K562 (cell line): ENCODE results near the gene ARHGEF17. TPM values are rescaled to one million over a fixed set of nuclear protein-coding genes. Genes with fewer than 3 reads are reported as not detected.
A peak's percentile ranks its signal among the peaks of the same experiment; 100 is the strongest.

Experiments
- C11orf30 ChIP-seq: fragments of 450-650 bp; IDR thresholded peaks from 2 replicates; pipeline ENCODE4 v1.6.1; 2016; ENCODE audit warnings: low read depth, mild to moderate bottlenecking
- CHD2 ChIP-seq: IDR thresholded peaks from 2 replicates; pipeline ENCODE4 v1.6.1; 2011; ENCODE audit warnings: low read depth, low read length
- EZH2 ChIP-seq: IDR thresholded peaks from 2 replicates; pipeline ENCODE4 v1.6.1; 2012; ENCODE audit warnings: low read depth, mild to moderate bottlenecking, inconsistent platforms, low read length, borderline replicate concordance
- FOXK1 ChIP-seq: sonication (generic); formaldehyde crosslinking; IDR thresholded peaks from 2 replicates; pipeline ENCODE4 v1.8.0; 2022; ENCODE audit warnings: missing genetic modification reagents, mild to moderate bottlenecking, borderline replicate concordance
- GTF2F1 ChIP-seq: IDR thresholded peaks from 2 replicates; pipeline ENCODE4 v1.6.1; 2011; ENCODE audit warnings: low read depth, low read length, improper control_type of control experiment
- HNRNPH1 ChIP-seq: fragments of 200-400 bp; formaldehyde crosslinking; optimal IDR thresholded peaks from 2 replicates; pipeline ENCODE3; 2017; ENCODE audit warnings: low read depth, mild to moderate bottlenecking, low read length, moderate library complexity
- HNRNPL ChIP-seq: fragments of 200-400 bp; formaldehyde crosslinking; IDR thresholded peaks from 2 replicates; pipeline ENCODE4 v1.6.1; 2017; ENCODE audit warnings: low read depth, mild to moderate bottlenecking, low read length
- KLF13 ChIP-seq: fragments of 450-650 bp; IDR thresholded peaks from 2 replicates; pipeline ENCODE4 v1.6.1; 2016; ENCODE audit warnings: missing genetic modification characterization, low read depth, mild to moderate bottlenecking, missing compliant biosample characterization, moderate library complexity, borderline replicate concordance
- L3MBTL2 ChIP-seq: fragments of 450-650 bp; IDR thresholded peaks from 2 replicates; pipeline ENCODE4 v1.6.1; 2016; ENCODE audit warnings: mild to moderate bottlenecking, moderate library complexity
- MCM5 ChIP-seq: fragments of 450-650 bp; IDR thresholded peaks from 2 replicates; pipeline ENCODE4 v1.6.1; 2016; ENCODE audit warnings: low read depth
- NCOA4 ChIP-seq: fragments of 450-650 bp; IDR thresholded peaks from 2 replicates; pipeline ENCODE4 v1.6.1; 2018; ENCODE audit warnings: mild to moderate bottlenecking; ENCODE audit not compliant: partially characterized antibody
- PHF20 ChIP-seq: fragments of 450-650 bp; IDR thresholded peaks from 2 replicates; pipeline ENCODE4 v1.6.1; 2018; ENCODE audit not compliant: partially characterized antibody
- PML ChIP-seq: IDR thresholded peaks from 2 replicates; pipeline ENCODE4 v1.6.1; 2012; ENCODE audit warnings: low read length, inconsistent platforms
- POLR3G ChIP-seq: IDR thresholded peaks from 2 replicates; pipeline ENCODE4 v1.6.1; 2011; ENCODE audit not compliant: insufficient read length, insufficient replicate concordance; ENCODE audit errors: extremely low read depth
- PTBP1 ChIP-seq: fragments of 200-400 bp; formaldehyde crosslinking; IDR thresholded peaks from 2 replicates; pipeline ENCODE4 v1.6.1; 2017; ENCODE audit warnings: low read depth, low read length
- RB1 ChIP-seq: fragments of 450-650 bp; IDR thresholded peaks from 2 replicates; pipeline ENCODE4 v1.6.1; 2017; ENCODE audit warnings: low read depth, mild to moderate bottlenecking
- SIX5 ChIP-seq, 2 experiments: IDR thresholded peaks; 2 replicates each; pipeline ENCODE4 v1.6.1; 2011; ENCODE audit warnings: low read length in 2 of 2, borderline replicate concordance in 1 of 2, low read depth in 1 of 2, mild to moderate bottlenecking in 1 of 2, moderate library complexity in 1 of 2; ENCODE audit not compliant: insufficient read depth in 1 of 2
- SMAD2 ChIP-seq: fragments of 150-350 bp; IDR thresholded peaks from 2 replicates; pipeline ENCODE4 v1.6.1; 2014; ENCODE audit warnings: low read depth, mild to moderate bottlenecking, low read length
- SMC3 ChIP-seq: conservative IDR thresholded peaks from 2 replicates; pipeline ENCODE4 v1.6.1; 2011; ENCODE audit warnings: low read depth, low read length, improper control_type of control experiment; ENCODE audit not compliant: insufficient read depth
- SP2 ChIP-seq: IDR thresholded peaks from 2 replicates; pipeline ENCODE4 v1.6.1; 2011; ENCODE audit warnings: mild to moderate bottlenecking, low read depth, low read length, moderate library complexity; ENCODE audit not compliant: poor library complexity, severe bottlenecking; ENCODE audit errors: extremely low read depth
- STAT5B ChIP-seq: fragments of 250-450 bp; sonication (Bioruptor Pico); IDR thresholded peaks from 2 replicates; pipeline ENCODE4 v1.8.0; 2021; ENCODE audit warnings: mild to moderate bottlenecking, inconsistent platforms
- THAP7 ChIP-seq: fragments of 250-450 bp; sonication (Bioruptor Pico); IDR thresholded peaks from 2 replicates; pipeline ENCODE4 v1.5.0; 2021
- ZBTB17 ChIP-seq: fragments of 450-650 bp; formaldehyde crosslinking; IDR thresholded peaks from 2 replicates; pipeline ENCODE4 v1.4.0; 2020; ENCODE audit warnings: mild to moderate bottlenecking
- ZNF232 ChIP-seq: sonication (generic); formaldehyde crosslinking; IDR thresholded peaks from 2 replicates; pipeline ENCODE4 v1.8.0; 2022; ENCODE audit warnings: mild to moderate bottlenecking, missing genetic modification reagents
- ZSCAN29 ChIP-seq: fragments of 450-650 bp; IDR thresholded peaks from 2 replicates; pipeline ENCODE4 v1.6.1; 2017
- polyA plus RNA-seq, 8 experiments: library from polyadenylated mRNA; depleted of rRNA in 4 of 8; stranded (reverse) in 5 of 8; unstranded in 3 of 8; fragments of >200 nt; fragmentation: Nextera tagmentation in 2 of 8; fragmentation: Illumina TruSeq in 1 of 8; extraction: Ambion mirVana in 2 of 8; extraction: Trizol in 1 of 8; gene quantifications; 2 replicates each; pipeline versions ENCODE4 v1.2.1 to v1.2.3, GENCODE V29; 2011 to 2014; ENCODE audit warnings: inconsistent platforms in 1 of 8, missing spikeins in 1 of 8
- total RNA-seq, 7 experiments: library from RNA; depleted of rRNA in 6 of 7; stranded (reverse); fragments of >200 nt in 6 of 7; fragmentation: Illumina TruSeq in 2 of 7; extraction: Trizol in 2 of 7; gene quantifications; 2 replicates each; pipeline versions ENCODE4 v1.2.1 to v1.2.3, GENCODE V29; 2011 to 2021; ENCODE audit warnings: low replicate concordance in 1 of 7
- TF ChIP-seq, protein P1 (sequence below): fragments of 200-800 bp; sonication (Bioruptor generic); IDR thresholded peaks from 2 replicates; pipeline ENCODE4 v1.6.1; 2017; ENCODE audit warnings: missing genetic modification characterization, missing compliant biosample characterization

The ARHGEF17 gene
- total and polyA plus RNA-seq, 9 of the 15 experiments (the other 6 are each of a cell fraction or from before 2014, with no cell fraction given): 0.04 to 0.68 (median 0.10) TPM; not detected in 2

GRCh38 chr11:73350908-73351636 is 43.0 kb downstream of the ARHGEF17 start (continued):
- TF ChIP-seq THAP7 (CRISPR knock-in tag): no peak
- no peak for TF ChIP-seq KLF13 (tag)
- no peak for TF ChIP-seq EZH2
- peak; percentile 27; the same call in 1 of the 2 replicates for TF ChIP-seq RB1
- TF ChIP-seq ZSCAN29: no peak
- TF ChIP-seq, protein P1, sequence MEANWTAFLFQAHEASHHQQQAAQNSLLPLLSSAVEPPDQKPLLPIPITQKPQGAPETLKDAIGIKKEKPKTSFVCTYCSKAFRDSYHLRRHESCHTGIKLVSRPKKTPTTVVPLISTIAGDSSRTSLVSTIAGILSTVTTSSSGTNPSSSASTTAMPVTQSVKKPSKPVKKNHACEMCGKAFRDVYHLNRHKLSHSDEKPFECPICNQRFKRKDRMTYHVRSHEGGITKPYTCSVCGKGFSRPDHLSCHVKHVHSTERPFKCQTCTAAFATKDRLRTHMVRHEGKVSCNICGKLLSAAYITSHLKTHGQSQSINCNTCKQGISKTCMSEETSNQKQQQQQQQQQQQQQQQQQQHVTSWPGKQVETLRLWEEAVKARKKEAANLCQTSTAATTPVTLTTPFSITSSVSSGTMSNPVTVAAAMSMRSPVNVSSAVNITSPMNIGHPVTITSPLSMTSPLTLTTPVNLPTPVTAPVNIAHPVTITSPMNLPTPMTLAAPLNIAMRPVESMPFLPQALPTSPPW (CRISPR knock-in tag): no peak
- no peak for TF ChIP-seq MCM5
- TF ChIP-seq SIX5 (IDR thresholded peaks at IDR 0.05; ENCODE audit: borderline replicate concordance in 1 of 2, insufficient read depth in 1 of 2, low read depth in 1 of 2, low read length in 2 of 2): no peak
- no peak for TF ChIP-seq SMAD2
- no peak for TF ChIP-seq FOXK1 (CRISPR knock-in tag)
- TF ChIP-seq HNRNPL: no peak
- TF ChIP-seq CHD2: no peak
- no peak for TF ChIP-seq NCOA4
- TF ChIP-seq PHF20: no peak
- TF ChIP-seq HNRNPH1: no peak
- peak; percentile 89 for TF ChIP-seq SMC3
- no peak for TF ChIP-seq POLR3G
- TF ChIP-seq ZNF232 (CRISPR knock-in tag): no peak
- peak; percentile 52 for TF ChIP-seq L3MBTL2
- TF ChIP-seq ZBTB17 (CRISPR knock-in tag): no peak
- no peak for TF ChIP-seq STAT5B (CRISPR knock-in tag)
- TF ChIP-seq C11orf30: no peak
- TF ChIP-seq SP2: no peak
- no peak for TF ChIP-seq GTF2F1
- no peak for TF ChIP-seq PML
- TF ChIP-seq PTBP1: no peak
